Osteoblast (primary cell): ENCODE data around the gene AGT. TPM values are rescaled to one million over a fixed set of nuclear protein-coding genes. Genes with fewer than 3 reads are reported as not detected.
"Not testable (repeated sequence)": the region's sequence is repeated elsewhere in the genome, so short reads cannot be mapped to it uniquely, and the experiment has no call there.

Source experiments
- DNase-seq: peaks from one replicate; pipeline ENCODE4 v3.0.0; 2011; ENCODE audit warnings: low spot score, mixed read lengths; ENCODE audit not compliant: insufficient read length; ENCODE audit errors: missing footprints
- H2AFZ ChIP-seq: 2 replicates; pipeline ENCODE4 v1.6.0; 2011; ENCODE audit warnings: mild to moderate bottlenecking, low read length
- H3K27ac ChIP-seq: 2 replicates; pipeline ENCODE4 v1.5.1; 2011; ENCODE audit warnings: mild to moderate bottlenecking, low read depth, low read length, moderate library complexity
- H3K27me3 ChIP-seq: 2 replicates; pipeline ENCODE4 v1.6.0; 2012; ENCODE audit warnings: mild to moderate bottlenecking, control low read depth, inconsistent platforms, low read length, moderate library complexity; ENCODE audit not compliant: insufficient read depth
- H3K36me3 ChIP-seq: 2 replicates; pipeline ENCODE4 v1.5.1; 2011; ENCODE audit warnings: mild to moderate bottlenecking, low read length, control low read depth, moderate library complexity; ENCODE audit not compliant: insufficient read depth
- H3K4me1 ChIP-seq: 2 replicates; pipeline ENCODE4 v1.5.1; 2011; ENCODE audit warnings: mild to moderate bottlenecking, low read length, control low read depth, moderate library complexity; ENCODE audit not compliant: insufficient read depth
- H3K4me2 ChIP-seq: 2 replicates; pipeline ENCODE4 v1.6.0; 2011; ENCODE audit warnings: mild to moderate bottlenecking, low read length; ENCODE audit not compliant: insufficient read depth
- H3K4me3 ChIP-seq: fragments of 200-600 bp; sonication (generic); 3 replicates; pipeline ENCODE4 v1.5.1; 2012; ENCODE audit warnings: mild to moderate bottlenecking, low read length, inconsistent platforms; ENCODE audit not compliant: insufficient read depth
- H3K79me2 ChIP-seq: 2 replicates; pipeline ENCODE4 v1.6.0; 2012; ENCODE audit warnings: mild to moderate bottlenecking, low read length, control low read depth, inconsistent platforms; ENCODE audit not compliant: insufficient read depth
- H3K9me3 ChIP-seq: 2 replicates; pipeline ENCODE4 v1.5.1; 2011; ENCODE audit warnings: low read depth, low read length, control low read depth
- H4K20me1 ChIP-seq: 2 replicates; pipeline ENCODE4 v1.6.0; 2012; ENCODE audit warnings: mild to moderate bottlenecking, low read length, control low read depth; ENCODE audit not compliant: insufficient read depth
- CTCF ChIP-seq: IDR thresholded peaks from 2 replicates; pipeline ENCODE4 v1.5.1; 2011; ENCODE audit warnings: mild to moderate bottlenecking, low read depth, low read length, moderate library complexity; ENCODE audit errors: extremely low read depth
- total RNA-seq: library from RNA; depleted of rRNA; stranded (reverse); fragments of >200 nt; gene quantifications from 2 replicates; pipeline ENCODE4 v1.2.3, GENCODE V29; 2012

Gene AGT
- total RNA-seq, 1 donor, result 6.2 TPM

GRCh38 chr1:230735447-230735846 lies 21.5 kb upstream of the AGT start:
- DNase-seq, result no peak
- H3K9me3 ChIP-seq, result no peaks in the 10 kb centered on the region
- H2AFZ ChIP-seq, result no peak overlapping the region
- TF ChIP-seq CTCF, result no peak
- no peaks in the 10 kb centered on the region for H3K27me3 ChIP-seq
- H3K36me3 ChIP-seq, result no peaks in the 10 kb centered on the region
- H3K27ac ChIP-seq, result no peak overlapping the region
- H3K4me3 ChIP-seq, result no peak overlapping the region
- no peaks in the 10 kb centered on the region for H3K79me2 ChIP-seq
- no peak overlapping the region for H3K4me2 ChIP-seq
- H3K4me1 ChIP-seq, result no peaks in the 10 kb centered on the region
- no peaks in the 10 kb centered on the region for H4K20me1 ChIP-seq

GRCh38 chr1:230730977-230731376 lies 17.1 kb upstream of the AGT start:
- no peak overlapping the region for H3K4me2 ChIP-seq
- H3K4me1 ChIP-seq, result no peaks in the 10 kb centered on the region
- TF ChIP-seq CTCF, result no peak
- DNase-seq, result no peak
- H3K9me3 ChIP-seq, result no peaks in the 10 kb centered on the region
- no peak overlapping the region for H3K27ac ChIP-seq
- H2AFZ ChIP-seq, result no peak overlapping the region
- H3K36me3 ChIP-seq, result no peaks in the 10 kb centered on the region
- H3K27me3 ChIP-seq, result no peaks in the 10 kb centered on the region
- H4K20me1 ChIP-seq, result no peaks in the 10 kb centered on the region
- no peaks in the 10 kb centered on the region for H3K79me2 ChIP-seq
- H3K4me3 ChIP-seq, result no peak overlapping the region

GRCh38 chr1:230728710-230729392 lies 14.9 kb upstream of the AGT start:
- H3K9me3 ChIP-seq, result no peaks in the 10 kb centered on the region
- no peak overlapping the region for H3K4me3 ChIP-seq
- no peak for TF ChIP-seq CTCF
- H4K20me1 ChIP-seq, result no peaks in the 10 kb centered on the region
- no peak overlapping the region for H2AFZ ChIP-seq
- no peaks in the 10 kb centered on the region for H3K36me3 ChIP-seq
- no peak overlapping the region for H3K4me2 ChIP-seq
- no peaks in the 10 kb centered on the region for H3K4me1 ChIP-seq
- H3K79me2 ChIP-seq, result no peaks in the 10 kb centered on the region
- no peak overlapping the region for H3K27ac ChIP-seq
- no peak for DNase-seq
- no peaks in the 10 kb centered on the region for H3K27me3 ChIP-seq

GRCh38 chr1:230725256-230726012 lies 11.5 kb upstream of the AGT start:
- Histone ChIP-seq H3K4me1 (no peaks in the 10 kb centered on the region), H3K27me3 (no peaks in the 10 kb centered on the region), H3K79me2 (no peaks in the 10 kb centered on the region), H3K4me2 (no peak overlapping the region), H3K9me3 (no peaks in the 10 kb centered on the region), H2AFZ (no peak overlapping the region), H3K4me3 (no peak overlapping the region), H3K36me3 (no peaks in the 10 kb centered on the region), H3K27ac (no peak overlapping the region), H4K20me1 (no peaks in the 10 kb centered on the region)
- TF ChIP-seq CTCF, result no peak
- no peak for DNase-seq

- not testable (repeated sequence) for H3K4me2 ChIP-seq, H3K27ac ChIP-seq, H2AFZ ChIP-seq, H3K36me3 ChIP-seq, H4K20me1 ChIP-seq, H3K4me1 ChIP-seq, H3K4me3 ChIP-seq, H3K9me3 ChIP-seq, DNase-seq, H3K79me2 ChIP-seq, H3K27me3 ChIP-seq
Observed at GRCh38 chr1:230721849-230722522, 8.1 kb upstream of the AGT start.
